Measurements from ENCODE around the gene PPIG.
"Not testable (repeated sequence)": the region's sequence is repeated elsewhere in the genome, so short reads cannot be mapped to it uniquely, and the experiment has no call there.

The PPIG gene

GRCh38 chr2:169579044-169579443, 5.1 kb upstream of the PPIG start:
- POLR2A ChIA-PET: no interaction called here
- TF ChIP-seq ZNF449 (tag by site-specific recombination; IDR thresholded peaks at IDR 0.05): peak; percentile 73
- TF ChIP-seq ZNF335 (tag by site-specific recombination; conservative IDR thresholded peaks at IDR 0.05): no peak
- TF ChIP-seq ZNF510 (tag by site-specific recombination; IDR thresholded peaks at IDR 0.05; ENCODE audit: insufficient replicate concordance): no peak
- no peak for TF ChIP-seq ZNF488 (tag by site-specific recombination; IDR thresholded peaks at IDR 0.05)
- no peak for TF ChIP-seq TCF7L2 (IDR thresholded peaks at IDR 0.05; ENCODE audit: borderline replicate concordance, low read depth, low read length)
- no peak for TF ChIP-seq SP2 (tag by site-specific recombination; IDR thresholded peaks at IDR 0.05)
- no peak for TF ChIP-seq ZNF426 (tag by site-specific recombination; IDR thresholded peaks at IDR 0.05)
- TF ChIP-seq ATF2 (tag by site-specific recombination; IDR thresholded peaks at IDR 0.05; ENCODE audit: low read depth): no peak
- CTCF ChIA-PET: interaction anchor here (0.6 kb wide), 1 partner anchor 8 kb away, joined by 3 read pairs; no protein-coding TSS in a partner anchor

GRCh38 chr2:169582552-169583266, 1.4 kb upstream of the PPIG start:
- H3K36me3 ChIP-seq (ENCODE audit: control insufficient read depth in 2 of 2, insufficient read depth in 1 of 2, low read length in 2 of 2); CTCF ChIA-PET; H3K4me1 ChIP-seq (ENCODE audit: control insufficient read depth, insufficient read depth, low read length); H3K4me3 ChIP-seq (ENCODE audit: low read depth, low read length); H3K9me3 ChIP-seq (ENCODE audit: control insufficient read depth, insufficient read depth, low read depth, low read length); H3K27ac ChIP-seq (ENCODE audit: extremely low read depth, low read depth, low read length): not testable (repeated sequence)
- TF ChIP-seq ZNF280D (tag by site-specific recombination; IDR thresholded peaks at IDR 0.05) (peak; percentile 65; the same call in 1 of the 2 replicates), ZNF146 (tag by site-specific recombination; IDR thresholded peaks at IDR 0.05) (peak; percentile 99), ZNF184 (tag by site-specific recombination; IDR thresholded peaks at IDR 0.05) (peak; percentile 88)
- POLR2A ChIA-PET: interaction anchor here (1.5 to 2.8 kb wide), 2 partner anchors 9 to 103 kb away, joined by 3 to 23 read pairs; partner anchors contain the start of genes BBS5 and FASTKD1

More at GRCh38 chr2:169579044-169579443, 5.1 kb upstream of the PPIG start:
- Histone ChIP-seq H3K4me3 (ENCODE audit: low read depth, low read length) (no peak overlapping the region), H3K36me3 (ENCODE audit: control insufficient read depth in 2 of 2, insufficient read depth in 1 of 2, low read length in 2 of 2) (no peaks in the 10 kb centered on the region), H3K9me3 (ENCODE audit: control insufficient read depth, insufficient read depth, low read depth, low read length) (no peaks in the 10 kb centered on the region), H3K4me1 (ENCODE audit: control insufficient read depth, insufficient read depth, low read length) (no peaks in the 10 kb centered on the region), H3K27ac (ENCODE audit: extremely low read depth, low read depth, low read length) (no peak overlapping the region)

- ChIA-PET CTCF (interaction anchor here (1.4 kb wide), 1 partner anchor 105 kb away, joined by 3 read pairs; the partner anchor contains the start of gene BBS5), POLR2A (interaction anchor here (1.4 to 2.8 kb wide), 3 partner anchors 10 to 104 kb away, joined by 3 to 23 read pairs (median 4); partner anchors contain the start of genes BBS5 and FASTKD1)
- no peak for TF ChIP-seq ZNF548 (tag by site-specific recombination; IDR thresholded peaks at IDR 0.05)
- H3K4me1 ChIP-seq (ENCODE audit: control insufficient read depth, insufficient read depth, low read length): no peaks in the 10 kb centered on the region
- no peak overlapping the region for H3K4me3 ChIP-seq (ENCODE audit: low read depth, low read length)
- no peaks in the 10 kb centered on the region for H3K9me3 ChIP-seq (ENCODE audit: control insufficient read depth, insufficient read depth, low read depth, low read length)
- H3K36me3 ChIP-seq (ENCODE audit: control insufficient read depth in 2 of 2, insufficient read depth in 1 of 2, low read length in 2 of 2): no peaks in the 10 kb centered on the region
- H3K27ac ChIP-seq (ENCODE audit: extremely low read depth, low read depth, low read length): no peak overlapping the region
Measured at GRCh38 chr2:169583518-169583917, 633 bp upstream of the PPIG start.

Measured in HEK293 (cell line).